Activated naive CD4-positive, alpha-beta T cell treated with anti-CD3 and anti-CD28 coated beads, Interleukin-2, amount 10 ng/mL, durations not matched to agents 5 hours and 36 hours (primary cell): ENCODE measurements around the gene LARP4. TPM values are rescaled to one million over a fixed set of nuclear protein-coding genes. Genes with fewer than 3 reads are reported as not detected.

Experiments
- total RNA-seq, 2 experiments: library from RNA; stranded (reverse); gene quantifications; one replicate each; pipeline ENCODE4 v1.2.3, GENCODE V29; 2021

LARP4 gene
- 10 to 100 TPM; 40.0 to 48.3 TPM for total RNA-seq

DNA sequence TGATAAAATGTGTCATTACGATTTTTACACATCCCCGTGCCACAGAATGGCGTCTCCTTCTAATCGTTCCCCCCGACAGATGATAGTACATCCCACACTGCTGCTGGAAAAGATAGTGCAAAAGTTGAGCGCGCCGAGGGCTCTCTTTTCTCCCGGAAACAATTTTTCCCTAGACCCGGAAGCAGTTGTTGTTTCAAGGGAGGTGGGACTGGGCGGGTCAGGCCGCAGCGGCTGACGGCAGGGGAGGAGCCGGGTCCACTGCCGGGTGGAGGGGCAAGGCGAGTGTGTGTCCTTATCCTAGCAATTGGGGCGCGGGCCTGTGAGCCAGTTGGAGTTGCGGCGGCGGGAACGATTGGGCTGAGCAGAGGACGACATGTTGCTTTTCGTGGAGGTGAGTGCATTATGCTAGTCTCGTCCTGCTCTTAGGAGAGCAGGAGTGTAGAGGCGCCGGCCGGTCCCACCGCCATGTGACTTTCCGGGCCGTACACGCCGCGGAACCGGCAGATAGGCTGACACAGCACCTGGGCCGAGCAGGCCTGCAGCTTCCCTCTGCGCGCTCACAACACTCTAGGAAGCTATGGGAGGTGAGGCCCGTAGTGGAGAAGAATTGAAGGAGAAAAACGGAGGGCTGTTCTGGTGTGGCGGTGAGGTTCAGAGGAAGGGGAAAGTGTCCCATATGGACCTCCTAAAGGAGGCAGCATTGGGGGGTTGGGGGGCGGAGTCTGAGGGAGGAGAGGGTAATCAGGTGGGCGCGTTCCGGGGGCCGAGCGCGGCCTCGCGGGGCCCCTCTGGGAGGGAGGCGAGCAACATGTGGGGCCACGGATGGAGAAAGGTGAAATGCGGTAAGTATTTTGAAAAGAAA, at the start of gene LARP4:
Gene LARP4 (plus strand): TSS at position 248 of the 862 bp plus-strand sequence. CDS start 126 bp downstream, at position 374.

GRCh38 chr12:50504798-50505674, 104.4 kb downstream of the LARP4 start, which contains the start of gene DIP2B:
TSS of gene DIP2B (plus strand) at chr12:50504985. CDS start at chr12:50505141, 156 bp downstream.

Other genes with a start within 250 kb of the LARP4 start
- gene CERS5, start 233.5 kb upstream of the LARP4 start, total RNA-seq: 10 to 100 TPM; 38.6 to 38.7 TPM
- 1 to 10 TPM; 8.1 to 8.9 TPM for gene LIMA1, start 117.4 kb upstream of the LARP4 start, total RNA-seq
- not detected for gene FAM186A, start 4.3 kb upstream of the LARP4 start, total RNA-seq
- gene DIP2B, start 104.1 kb downstream of the LARP4 start, total RNA-seq: 10 to 100 TPM; 33.8 to 34.4 TPM